HepG2 (cell line): ENCODE results near the gene TOB1. TPM values are rescaled to one million over a fixed set of nuclear protein-coding genes. Genes with fewer than 3 reads are reported as not detected.

Experiments used
- ATAC-seq: fragments of 200-7000 bp; cut with Tn5 transposase; 3 replicates; pipeline ENCODE4 v1.9.1; 2020; ENCODE audit warnings: mild to moderate bottlenecking, moderate library complexity
- BruUV-seq: library from RNA; stranded (reverse); fragments of 400-500 nt; replicated peaks from 2 replicates; lab custom pipeline; 2021; lab: Mats Ljungman, UMichigan
- CTCF ChIA-PET: fragments of 300-600 bp; formaldehyde crosslinking; extraction: SDS; loops from one replicate; lab custom pipeline; 2021; ENCODE audit warnings: low total read pairs, inconsistent platforms, low intra/inter-chr PET ratio; lab: Yijun Ruan, JAX
- POLR2A ChIA-PET: fragments of 350-600 bp; sonication (Branson Sonifier 250); formaldehyde crosslinking; loops from one replicate; lab custom pipeline; 2020; ENCODE audit warnings: antibody characterized with exemption, inconsistent platforms; lab: Yijun Ruan, JAX
- DNase-seq: peaks from one replicate; pipeline ENCODE4 v3.0.0-alpha.2; 2015; ENCODE audit warnings: low spot score
- FAIRE-seq: peaks from 3 replicates; lab custom pipeline; 2011; peaks lifted over from hg19 to GRCh38; lab: Jason Lieb, UNC
- H2AFZ ChIP-seq: one replicate; pipeline ENCODE4 v1.6.1; 2011; ENCODE audit warnings: low read length, inconsistent platforms
- H3K27ac ChIP-seq: fragments of 300-600 bp; 3 replicates; pipeline ENCODE4 v1.8.0; 2011; ENCODE audit warnings: mixed run types, mild to moderate bottlenecking, mixed read lengths, low read length, inconsistent platforms; ENCODE audit not compliant: insufficient read depth; ENCODE audit errors: extremely low read length
- H3K27me3 ChIP-seq, 2 experiments: fragments of 200-600 bp in 1 of 2; 2 replicates in 1 of 2; 3 replicates in 1 of 2; pipeline versions ENCODE4 v1.6.0 to v1.8.0; 2011; ENCODE audit warnings: low read length in 2 of 2, mild to moderate bottlenecking in 2 of 2, moderate library complexity in 2 of 2, inconsistent platforms in 1 of 2; ENCODE audit not compliant: insufficient read depth in 2 of 2, control insufficient read depth in 1 of 2
- H3K36me3 ChIP-seq, 2 experiments: fragments of 200-600 bp in 1 of 2; replicated peaks in 1 of 2; 2 replicates in 1 of 2; 3 replicates in 1 of 2; pipeline versions ENCODE4 v1.5.1 to v1.8.0; 2011; ENCODE audit warnings: low read length in 2 of 2, inconsistent platforms in 1 of 2; ENCODE audit not compliant: insufficient read depth in 2 of 2, control insufficient read depth in 1 of 2
- H3K4me1 ChIP-seq: 2 replicates; pipeline ENCODE4 v1.5.1; 2012; ENCODE audit warnings: low read length, inconsistent platforms; ENCODE audit not compliant: insufficient read depth
- H3K4me2 ChIP-seq: 2 replicates; pipeline ENCODE4 v1.6.0; 2011; ENCODE audit warnings: low read depth, low read length, inconsistent platforms
- H3K4me3 ChIP-seq, 3 experiments: fragments of 200-600 bp in 1 of 3; sonication (generic), shearing (Covaris generic) in 1 of 3; replicated peaks in 1 of 3; 2 replicates each; pipeline ENCODE4 v1.5.1; 2011 to 2016; ENCODE audit warnings: low read length in 3 of 3, inconsistent platforms in 2 of 3, low read depth in 2 of 3, mild to moderate bottlenecking in 2 of 3, control low read depth in 1 of 3, mixed read lengths in 1 of 3; ENCODE audit not compliant: insufficient read depth in 1 of 3
- H3K79me2 ChIP-seq: one replicate; pipeline ENCODE4 v1.6.1; 2011; ENCODE audit warnings: low read length, inconsistent platforms; ENCODE audit not compliant: insufficient read depth
- H3K9ac ChIP-seq: 2 replicates; pipeline ENCODE4 v1.6.0; 2011; ENCODE audit warnings: mild to moderate bottlenecking, low read depth, low read length, inconsistent platforms; ENCODE audit not compliant: insufficient read depth
- H3K9me3 ChIP-seq: 2 replicates; pipeline ENCODE4 v1.5.1; 2012; ENCODE audit warnings: mild to moderate bottlenecking, low read length
- H4K20me1 ChIP-seq: 2 replicates; pipeline ENCODE4 v1.6.0; 2011; ENCODE audit warnings: inconsistent platforms, mild to moderate bottlenecking, low read length, moderate library complexity; ENCODE audit not compliant: insufficient read depth
- BCL6 ChIP-seq: IDR thresholded peaks from 2 replicates; pipeline ENCODE4 v1.6.1; 2016; ENCODE audit warnings: missing genetic modification reagents, missing compliant biosample characterization
- KDM1A ChIP-seq: IDR thresholded peaks from 2 replicates; pipeline ENCODE4 v1.6.1; 2016; ENCODE audit warnings: missing compliant biosample characterization
- MIER2 ChIP-seq: IDR thresholded peaks from 2 replicates; pipeline ENCODE4 v1.6.1; 2016; ENCODE audit warnings: missing biosample characterization, missing genetic modification reagents
- NR1H2 ChIP-seq: sonication (generic); formaldehyde crosslinking; IDR thresholded peaks from 2 replicates; pipeline ENCODE4 v1.8.1; 2022; ENCODE audit warnings: low read depth, missing genetic modification reagents, borderline replicate concordance
- TSC22D2 ChIP-seq: sonication (generic); formaldehyde crosslinking; IDR thresholded peaks from 2 replicates; pipeline ENCODE4 v1.5.1; 2020; ENCODE audit warnings: missing genetic modification reagents, mild to moderate bottlenecking, borderline replicate concordance
- ZKSCAN8 ChIP-seq: IDR thresholded peaks from 2 replicates; pipeline ENCODE4 v1.6.1; 2016; ENCODE audit warnings: borderline replicate concordance, missing genetic modification reagents, missing compliant biosample characterization
- ZNF281 ChIP-seq: sonication (generic); formaldehyde crosslinking; IDR thresholded peaks from 2 replicates; pipeline ENCODE4 v1.4.0; 2020; ENCODE audit warnings: missing genetic modification reagents, borderline replicate concordance
- ZNF3 ChIP-seq: IDR thresholded peaks from 2 replicates; pipeline ENCODE4 v1.7.0; 2017; ENCODE audit warnings: inconsistent platforms
- WGBS: methylation state at CpG from one replicate; pipeline ENCODE4 v1.1.6; 2017; ENCODE audit warnings: low lambda C conversion rate; 5-methylcytosine and 5-hydroxymethylcytosine counted together
- in situ Hi-C: cut with HindIII; loops from 2 replicates; pipeline ENCODE4 v1.10.0; 2017; ENCODE audit warnings: low pct_unique_long_range_greater_than_20kb; ENCODE audit not compliant: extremely low pct_ligation_motif_present
- intact Hi-C: fragments of 100-400 bp; cut with micrococcal nuclease; formaldehyde crosslinking; loops from one replicate; pipeline ENCODE4 v1.10.0; 2022; ENCODE audit not compliant: unreplicated experiment
- polyA plus RNA-seq, 8 experiments: library from polyadenylated mRNA; depleted of rRNA in 3 of 8; stranded (reverse) in 7 of 8; unstranded in 1 of 8; fragments of >200 nt; fragmentation: Illumina TruSeq in 4 of 8; extraction: Trizol in 4 of 8; gene quantifications; 2 replicates each; pipeline versions ENCODE4 v1.2.1 to v1.2.3, GENCODE V29; 2011 to 2016; ENCODE audit warnings: low read depth in 4 of 8, missing spikeins in 1 of 8, mixed read lengths in 1 of 8; ENCODE audit not compliant: insufficient read depth in 1 of 8
- total RNA-seq, 5 experiments: library from RNA; depleted of rRNA; stranded (reverse); fragments of >200 nt; fragmentation: Illumina TruSeq; extraction: Trizol; gene quantifications; 2 replicates each; pipeline ENCODE4 v1.2.3, GENCODE V29; 2016; ENCODE audit warnings: low read depth in 1 of 5
- TF ChIP-seq, protein P1 (sequence below): sonication (generic); formaldehyde crosslinking; IDR thresholded peaks from 2 replicates; pipeline ENCODE4 v1.4.0; 2020; ENCODE audit warnings: missing genetic modification reagents
- TF ChIP-seq, protein P2 (sequence below): sonication (generic); formaldehyde crosslinking; IDR thresholded peaks from 2 replicates; pipeline ENCODE4 v1.4.0; 2020; ENCODE audit warnings: missing genetic modification reagents, borderline replicate concordance

The TOB1 gene
- total and polyA plus RNA-seq, 2 of the 13 experiments (the other 11 are each of a cell fraction or from before 2014, with no cell fraction given) = 21.9 to 57.7 TPM

GRCh38 chr17:50891577-50891989, 25.4 kb upstream of the TOB1 start (continued):
- TF ChIP-seq, protein P1, sequence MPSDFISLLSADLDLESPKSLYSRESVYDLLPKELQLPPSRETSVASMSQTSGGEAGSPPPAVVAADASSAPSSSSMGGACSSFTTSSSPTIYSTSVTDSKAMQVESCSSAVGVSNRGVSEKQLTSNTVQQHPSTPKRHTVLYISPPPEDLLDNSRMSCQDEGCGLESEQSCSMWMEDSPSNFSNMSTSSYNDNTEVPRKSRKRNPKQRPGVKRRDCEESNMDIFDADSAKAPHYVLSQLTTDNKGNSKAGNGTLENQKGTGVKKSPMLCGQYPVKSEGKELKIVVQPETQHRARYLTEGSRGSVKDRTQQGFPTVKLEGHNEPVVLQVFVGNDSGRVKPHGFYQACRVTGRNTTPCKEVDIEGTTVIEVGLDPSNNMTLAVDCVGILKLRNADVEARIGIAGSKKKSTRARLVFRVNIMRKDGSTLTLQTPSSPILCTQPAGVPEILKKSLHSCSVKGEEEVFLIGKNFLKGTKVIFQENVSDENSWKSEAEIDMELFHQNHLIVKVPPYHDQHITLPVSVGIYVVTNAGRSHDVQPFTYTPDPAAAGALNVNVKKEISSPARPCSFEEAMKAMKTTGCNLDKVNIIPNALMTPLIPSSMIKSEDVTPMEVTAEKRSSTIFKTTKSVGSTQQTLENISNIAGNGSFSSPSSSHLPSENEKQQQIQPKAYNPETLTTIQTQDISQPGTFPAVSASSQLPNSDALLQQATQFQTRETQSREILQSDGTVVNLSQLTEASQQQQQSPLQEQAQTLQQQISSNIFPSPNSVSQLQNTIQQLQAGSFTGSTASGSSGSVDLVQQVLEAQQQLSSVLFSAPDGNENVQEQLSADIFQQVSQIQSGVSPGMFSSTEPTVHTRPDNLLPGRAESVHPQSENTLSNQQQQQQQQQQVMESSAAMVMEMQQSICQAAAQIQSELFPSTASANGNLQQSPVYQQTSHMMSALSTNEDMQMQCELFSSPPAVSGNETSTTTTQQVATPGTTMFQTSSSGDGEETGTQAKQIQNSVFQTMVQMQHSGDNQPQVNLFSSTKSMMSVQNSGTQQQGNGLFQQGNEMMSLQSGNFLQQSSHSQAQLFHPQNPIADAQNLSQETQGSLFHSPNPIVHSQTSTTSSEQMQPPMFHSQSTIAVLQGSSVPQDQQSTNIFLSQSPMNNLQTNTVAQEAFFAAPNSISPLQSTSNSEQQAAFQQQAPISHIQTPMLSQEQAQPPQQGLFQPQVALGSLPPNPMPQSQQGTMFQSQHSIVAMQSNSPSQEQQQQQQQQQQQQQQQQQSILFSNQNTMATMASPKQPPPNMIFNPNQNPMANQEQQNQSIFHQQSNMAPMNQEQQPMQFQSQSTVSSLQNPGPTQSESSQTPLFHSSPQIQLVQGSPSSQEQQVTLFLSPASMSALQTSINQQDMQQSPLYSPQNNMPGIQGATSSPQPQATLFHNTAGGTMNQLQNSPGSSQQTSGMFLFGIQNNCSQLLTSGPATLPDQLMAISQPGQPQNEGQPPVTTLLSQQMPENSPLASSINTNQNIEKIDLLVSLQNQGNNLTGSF (CRISPR knock-in tag) = no peak

- peaks cover 88% of the 10 kb centered on the region for H3K4me1 ChIP-seq
- no peaks in the 10 kb centered on the region for H4K20me1 ChIP-seq
- 7% methylated on average over 12 of the region's 12 CpGs for WGBS
- H3K9me3 ChIP-seq = no peaks in the 10 kb centered on the region
- H3K9ac ChIP-seq = peak overlapping the region; percentile 85
- peak overlapping the region; percentile 84 for H3K27ac ChIP-seq
- peak; percentile 73 for ATAC-seq
- no peaks in the 10 kb centered on the region for H3K36me3 ChIP-seq
- ChIA-PET CTCF (no interaction called here), POLR2A (interaction anchor here (0.6 to 12.8 kb wide), 13 partner anchors 7 to 64 kb away, joined by 3 to 343 read pairs (median 15); partner anchors contain the start of gene TOB1)
- peak overlapping the region; percentile 36 to 72 (median 52) for H3K4me3 ChIP-seq
- H3K27me3 ChIP-seq = no peaks in the 10 kb centered on the region
- DNase-seq = peak; percentile 97
- TSS peak; percentile 80 for BruUV-seq
- no peak overlapping the region for H2AFZ ChIP-seq
- in situ Hi-C loops = no loop called here
- peaks cover 10% of the 10 kb centered on the region for H3K79me2 ChIP-seq
- peak overlapping the region; percentile 96 for H3K4me2 ChIP-seq
- intact Hi-C loops = loop anchor here (1.0 kb wide), 1 partner anchor 8 kb away; no protein-coding TSS in a partner anchor
- no peak for FAIRE-seq
- TF ChIP-seq KDM1A (CRISPR knock-in tag) (peak; percentile 64; the same call in 1 of the 2 replicates), TSC22D2 (CRISPR knock-in tag) (no peak), NR1H2 (CRISPR knock-in tag) (no peak), MIER2 (peak; percentile 62; the same call in 1 of the 2 replicates), ZKSCAN8 (peak; percentile 76; the same call in 1 of the 2 replicates), BCL6 (CRISPR knock-in tag) (peak; percentile 96), ZNF281 (CRISPR knock-in tag) (no peak), ZNF3 (CRISPR knock-in tag) (peak; percentile 20; the same call in 1 of the 2 replicates)
- TF ChIP-seq, protein P2, sequence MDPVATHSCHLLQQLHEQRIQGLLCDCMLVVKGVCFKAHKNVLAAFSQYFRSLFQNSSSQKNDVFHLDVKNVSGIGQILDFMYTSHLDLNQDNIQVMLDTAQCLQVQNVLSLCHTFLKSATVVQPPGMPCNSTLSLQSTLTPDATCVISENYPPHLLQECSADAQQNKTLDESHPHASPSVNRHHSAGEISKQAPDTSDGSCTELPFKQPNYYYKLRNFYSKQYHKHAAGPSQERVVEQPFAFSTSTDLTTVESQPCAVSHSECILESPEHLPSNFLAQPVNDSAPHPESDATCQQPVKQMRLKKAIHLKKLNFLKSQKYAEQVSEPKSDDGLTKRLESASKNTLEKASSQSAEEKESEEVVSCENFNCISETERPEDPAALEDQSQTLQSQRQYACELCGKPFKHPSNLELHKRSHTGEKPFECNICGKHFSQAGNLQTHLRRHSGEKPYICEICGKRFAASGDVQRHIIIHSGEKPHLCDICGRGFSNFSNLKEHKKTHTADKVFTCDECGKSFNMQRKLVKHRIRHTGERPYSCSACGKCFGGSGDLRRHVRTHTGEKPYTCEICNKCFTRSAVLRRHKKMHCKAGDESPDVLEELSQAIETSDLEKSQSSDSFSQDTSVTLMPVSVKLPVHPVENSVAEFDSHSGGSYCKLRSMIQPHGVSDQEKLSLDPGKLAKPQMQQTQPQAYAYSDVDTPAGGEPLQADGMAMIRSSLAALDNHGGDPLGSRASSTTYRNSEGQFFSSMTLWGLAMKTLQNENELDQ (CRISPR knock-in tag) = no peak
Observed at GRCh38 chr17:50890675-50891516, 24.7 kb upstream of the TOB1 start.
